Bronchial epithelial cell (primary cell): Measurements from ENCODE around the gene YEATS2. TPM values are rescaled to one million over a fixed set of nuclear protein-coding genes. Genes with fewer than 3 reads are reported as not detected.

Experiments used
- DNase-seq: peaks from one replicate; pipeline ENCODE4 v3.0.0-alpha.2; 2010; ENCODE audit warnings: low read depth
- FAIRE-seq: peaks from 2 replicates; lab custom pipeline; 2011; peaks lifted over from hg19 to GRCh38; lab: Jason Lieb, UNC
- H3K27me3 ChIP-seq: 2 replicates; pipeline ENCODE4 v1.5.1; 2011; ENCODE audit warnings: low read length; ENCODE audit not compliant: control insufficient read depth, insufficient read depth
- H3K36me3 ChIP-seq: 2 replicates; pipeline ENCODE4 v1.5.1; 2011; ENCODE audit warnings: low read length; ENCODE audit not compliant: control insufficient read depth, insufficient read depth
- H3K4me3 ChIP-seq: 2 replicates; pipeline ENCODE4 v1.5.1; 2011; ENCODE audit warnings: mild to moderate bottlenecking, low read depth, low read length, control low read depth
- total RNA-seq: library from RNA; depleted of rRNA; stranded (reverse); fragments of >200 nt; gene quantifications from 2 replicates; pipeline ENCODE4 v1.2.1, GENCODE V29; 2014
- TF ChIP-seq, protein P1 (sequence below): IDR thresholded peaks from 2 replicates; pipeline ENCODE4 v1.5.1; 2011; ENCODE audit warnings: mild to moderate bottlenecking, moderate library complexity, low read length, control low read depth, inconsistent platforms; ENCODE audit not compliant: insufficient read depth, severe bottlenecking

The YEATS2 gene
- total RNA-seq, 1 donor from 2014 or later, result 18.2 TPM

- FAIRE-seq, result no peak
- TF ChIP-seq, protein P1, sequence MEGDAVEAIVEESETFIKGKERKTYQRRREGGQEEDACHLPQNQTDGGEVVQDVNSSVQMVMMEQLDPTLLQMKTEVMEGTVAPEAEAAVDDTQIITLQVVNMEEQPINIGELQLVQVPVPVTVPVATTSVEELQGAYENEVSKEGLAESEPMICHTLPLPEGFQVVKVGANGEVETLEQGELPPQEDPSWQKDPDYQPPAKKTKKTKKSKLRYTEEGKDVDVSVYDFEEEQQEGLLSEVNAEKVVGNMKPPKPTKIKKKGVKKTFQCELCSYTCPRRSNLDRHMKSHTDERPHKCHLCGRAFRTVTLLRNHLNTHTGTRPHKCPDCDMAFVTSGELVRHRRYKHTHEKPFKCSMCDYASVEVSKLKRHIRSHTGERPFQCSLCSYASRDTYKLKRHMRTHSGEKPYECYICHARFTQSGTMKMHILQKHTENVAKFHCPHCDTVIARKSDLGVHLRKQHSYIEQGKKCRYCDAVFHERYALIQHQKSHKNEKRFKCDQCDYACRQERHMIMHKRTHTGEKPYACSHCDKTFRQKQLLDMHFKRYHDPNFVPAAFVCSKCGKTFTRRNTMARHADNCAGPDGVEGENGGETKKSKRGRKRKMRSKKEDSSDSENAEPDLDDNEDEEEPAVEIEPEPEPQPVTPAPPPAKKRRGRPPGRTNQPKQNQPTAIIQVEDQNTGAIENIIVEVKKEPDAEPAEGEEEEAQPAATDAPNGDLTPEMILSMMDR, result no peak
- Histone ChIP-seq H3K4me3 (no peak overlapping the region), H3K36me3 (no peaks in the 10 kb centered on the region), H3K27me3 (no peaks in the 10 kb centered on the region)
- no peak for DNase-seq
Measured at GRCh38 chr3:183692436-183692835, 5.2 kb upstream of the YEATS2 start.

GRCh38 chr3:183695569-183696364, 1.8 kb upstream of the YEATS2 start:
- TF ChIP-seq, protein P1, result no peak
- FAIRE-seq (no peak), DNase-seq (no peak)
- H3K27me3 ChIP-seq, result no peaks in the 10 kb centered on the region
- H3K4me3 ChIP-seq, result no peak overlapping the region
- H3K36me3 ChIP-seq, result no peaks in the 10 kb centered on the region

GRCh38 chr3:183697123-183697609, 431 bp upstream of the YEATS2 start:
- no peak for FAIRE-seq

DNA sequence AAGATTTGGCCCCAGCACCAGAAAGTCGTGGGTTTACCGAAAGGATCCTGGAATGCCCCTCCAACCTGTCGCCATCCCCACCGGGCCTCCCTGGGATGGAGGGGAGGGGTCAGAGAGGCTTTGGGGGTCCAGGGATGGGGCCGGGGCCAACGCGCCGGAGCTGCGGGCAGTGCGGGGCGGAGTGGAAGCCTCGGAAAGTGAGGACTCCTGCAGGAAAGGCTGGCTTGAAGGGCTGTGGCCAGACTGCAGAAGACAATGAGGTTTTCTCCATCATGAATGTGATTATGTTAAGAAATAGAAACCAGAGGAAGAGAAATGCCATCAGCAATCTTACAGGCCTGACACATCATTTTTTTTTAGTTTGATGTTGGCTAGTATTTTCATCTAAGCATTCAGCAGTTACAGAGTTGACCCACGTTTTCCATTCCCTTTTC, 738 bp downstream of the YEATS2 start:
- DNase-seq (peak; percentile 34), FAIRE-seq (no peak)
- Histone ChIP-seq H3K27me3 (no peaks in the 10 kb centered on the region), H3K36me3 (peaks cover 2% of the 10 kb centered on the region), H3K4me3 (peak overlapping the region; percentile 97)
- TF ChIP-seq, protein P1, result no peak

More at GRCh38 chr3:183697123-183697609, 431 bp upstream of the YEATS2 start:
- H3K36me3 ChIP-seq, result peaks cover 2% of the 10 kb centered on the region
- no peak for DNase-seq
- H3K4me3 ChIP-seq, result peak overlapping the region; percentile 97
- TF ChIP-seq, protein P1, result no peak
- no peaks in the 10 kb centered on the region for H3K27me3 ChIP-seq

- H3K4me3 ChIP-seq, result peak overlapping the region; percentile 97
- no peaks in the 10 kb centered on the region for H3K27me3 ChIP-seq
- H3K36me3 ChIP-seq, result peaks cover 2% of the 10 kb centered on the region
- TF ChIP-seq, protein P1, result no peak
- FAIRE-seq, result no peak
- peak; percentile 31 for DNase-seq
Measured at GRCh38 chr3:183698756-183699155, 1.2 kb downstream of the YEATS2 start.
